GM19438 (cell line): ENCODE results near the gene KCNH3.

ENCODE experiments used
- ATAC-seq: cut with Tn5 transposase; IDR thresholded peaks from one replicate; pipeline ENCODE4 v1.9.1; 2021; ENCODE audit warnings: low read depth; ENCODE audit not compliant: unreplicated experiment

The KCNH3 gene

DNA sequence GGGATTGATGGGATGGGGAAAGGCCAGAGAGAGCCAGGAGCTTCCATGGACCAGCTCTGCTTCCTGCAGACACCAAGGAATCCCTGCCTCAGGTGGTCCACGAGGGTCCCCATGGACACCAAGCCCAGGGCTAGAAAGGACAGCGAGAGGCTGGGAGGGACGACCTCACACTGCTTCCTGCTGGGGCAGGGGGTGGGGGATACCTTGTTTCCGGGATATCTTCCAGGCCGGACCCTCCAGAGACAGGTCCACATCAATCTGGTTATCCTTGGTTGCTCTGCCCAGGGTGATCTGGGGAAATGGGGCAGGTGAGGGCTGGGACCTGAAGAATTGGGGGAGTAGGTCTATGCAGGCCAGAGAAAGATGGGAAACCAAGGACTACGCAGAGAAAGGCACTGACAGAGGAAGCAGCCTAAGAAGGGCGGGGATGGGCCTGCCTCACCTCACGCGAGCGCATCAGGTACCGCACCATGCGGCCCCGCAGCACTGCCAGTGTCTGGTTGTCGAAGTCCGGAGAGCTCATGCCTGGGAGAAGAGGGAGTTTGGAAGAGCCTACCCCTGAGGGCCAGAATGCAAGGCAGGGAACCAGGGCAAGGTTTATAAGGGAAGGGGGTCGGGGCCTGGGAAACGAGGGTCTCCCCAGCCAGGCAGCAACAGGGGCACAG, 20.3 kb downstream of the KCNH3 start:
- ATAC-seq = no peak

DNA sequence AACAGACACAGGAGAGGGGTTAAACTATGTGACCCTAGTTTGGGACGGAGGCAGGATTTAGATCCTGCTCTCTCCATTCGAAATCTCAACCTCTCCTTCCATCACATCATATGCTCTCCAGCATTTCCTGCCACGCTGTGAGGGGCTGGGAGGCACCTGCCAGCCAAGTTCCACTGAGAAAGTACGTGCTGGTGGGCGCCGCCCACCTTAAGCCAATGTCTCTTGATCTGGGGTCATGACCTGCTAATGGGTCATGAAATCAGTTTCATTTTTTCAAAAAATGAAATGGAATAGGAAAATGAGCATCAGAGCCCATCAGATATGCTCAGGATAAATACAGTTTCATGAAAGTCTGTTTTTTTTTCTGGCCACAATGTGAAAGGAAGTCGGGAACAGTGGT, 21.9 kb downstream of the KCNH3 start:
- no peak for ATAC-seq

GRCh38 chr12:49562233-49562632, 23.4 kb downstream of the KCNH3 start:
- ATAC-seq = no peak

- ATAC-seq = no peak
These were observed 24.0 kb downstream of the KCNH3 start for GRCh38 chr12:49562831-49563230.

- ATAC-seq = no peak
These were observed 25.3 kb downstream of the KCNH3 start for GRCh38 chr12:49563951-49564685.

GRCh38 chr12:49564686-49565405, 26.0 kb downstream of the KCNH3 start:
- no peak for ATAC-seq

DNA sequence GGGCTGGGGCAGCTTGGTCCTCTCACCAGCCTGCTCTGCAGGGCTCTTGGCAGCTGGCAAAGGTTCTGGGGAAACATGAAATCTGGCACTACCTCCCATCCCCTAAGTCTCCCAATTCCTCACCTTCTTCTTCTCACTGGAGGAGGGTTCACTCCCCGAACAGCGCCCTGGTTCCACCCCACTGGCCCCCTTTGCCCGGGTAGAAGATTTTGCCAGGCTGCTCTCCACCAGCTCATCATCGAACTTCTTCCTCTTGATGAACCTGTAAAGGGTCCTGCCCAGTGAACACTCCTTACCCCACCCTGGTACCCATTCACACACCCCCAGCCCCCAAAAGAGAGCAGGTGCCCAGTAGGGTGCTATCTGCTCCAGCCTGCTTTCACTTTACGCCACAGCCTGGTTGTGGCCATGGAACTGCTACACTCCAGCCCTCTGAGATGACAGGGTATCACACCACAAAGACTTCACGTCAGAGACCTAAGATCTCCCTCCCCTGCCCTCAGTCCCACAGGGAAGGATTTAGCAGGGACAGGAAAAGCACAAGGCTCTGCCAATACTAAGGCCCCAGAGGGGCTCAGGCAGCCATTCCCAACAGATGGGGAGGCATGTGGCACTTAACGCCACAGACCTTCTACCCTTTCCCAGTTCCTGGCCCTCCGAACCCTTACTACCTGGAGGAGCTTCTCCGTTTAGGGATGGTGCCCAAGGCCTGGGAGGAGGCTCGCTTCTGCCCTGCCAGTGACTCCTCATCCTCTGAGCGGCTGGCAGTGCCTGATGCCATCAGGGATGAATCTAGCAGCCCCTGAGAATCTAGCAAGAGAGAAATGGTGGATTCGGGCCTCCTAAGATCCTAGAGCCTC, 26.8 kb downstream of the KCNH3 start:
- ATAC-seq = no peak

GRCh38 chr12:49566361-49566760, 27.5 kb downstream of the KCNH3 start:
- ATAC-seq = no peak

GRCh38 chr12:49567302-49567610, 28.4 kb downstream of the KCNH3 start:
- no peak for ATAC-seq

- peak; percentile 84 for ATAC-seq
These were observed 29.0 kb downstream of the KCNH3 start, which contains the start of gene MCRS1 for GRCh38 chr12:49567611-49568441. Gene MCRS1 (minus strand): TSS chr12:49568142. CDS start chr12:49566731, 1,411 bp downstream.

DNA sequence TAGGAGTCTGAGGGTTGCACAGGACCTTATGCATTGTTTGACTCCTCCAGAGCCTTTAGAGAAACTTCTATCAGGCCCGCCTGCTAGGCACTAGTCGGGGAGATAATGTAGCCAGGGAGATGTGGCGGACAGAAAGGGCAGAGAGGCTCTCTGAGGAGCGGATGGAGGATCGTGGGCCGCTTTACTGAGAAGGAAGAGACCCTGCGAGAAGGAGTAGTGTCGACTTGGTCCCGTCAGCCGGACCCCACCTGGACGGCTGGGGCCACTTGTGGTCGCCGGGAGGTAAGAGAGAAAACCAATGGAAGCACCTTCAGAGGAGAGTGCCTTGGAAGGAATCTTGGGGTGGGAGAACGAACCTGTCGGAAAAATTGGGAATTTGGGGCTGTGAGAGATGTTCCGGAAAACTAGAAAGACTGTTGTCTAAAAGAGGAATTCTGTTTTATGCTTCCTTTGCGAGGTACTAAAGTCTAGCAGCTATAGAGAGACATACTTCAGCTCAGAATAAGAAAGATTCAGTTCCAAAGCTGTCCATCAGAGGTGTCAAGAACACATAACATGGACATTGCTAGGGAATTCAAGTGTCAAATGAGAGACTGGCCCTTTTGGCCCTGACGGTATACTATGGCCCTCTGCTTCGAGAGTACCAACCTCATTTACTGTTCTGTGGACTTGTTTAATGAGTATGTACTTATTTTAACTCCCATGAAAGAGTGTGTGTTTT, 29.8 kb downstream of the KCNH3 start:
- ATAC-seq = no peak

- no peak for ATAC-seq
These were observed 38.9 kb downstream of the KCNH3 start for GRCh38 chr12:49577589-49578315.

- no peak for ATAC-seq
These were observed 39.8 kb downstream of the KCNH3 start for GRCh38 chr12:49578471-49579112.

GRCh38 chr12:49580572-49581535, 42.0 kb downstream of the KCNH3 start:
- ATAC-seq = no peak

- ATAC-seq = no peak
These were observed 43.4 kb downstream of the KCNH3 start for GRCh38 chr12:49582201-49582600.

DNA sequence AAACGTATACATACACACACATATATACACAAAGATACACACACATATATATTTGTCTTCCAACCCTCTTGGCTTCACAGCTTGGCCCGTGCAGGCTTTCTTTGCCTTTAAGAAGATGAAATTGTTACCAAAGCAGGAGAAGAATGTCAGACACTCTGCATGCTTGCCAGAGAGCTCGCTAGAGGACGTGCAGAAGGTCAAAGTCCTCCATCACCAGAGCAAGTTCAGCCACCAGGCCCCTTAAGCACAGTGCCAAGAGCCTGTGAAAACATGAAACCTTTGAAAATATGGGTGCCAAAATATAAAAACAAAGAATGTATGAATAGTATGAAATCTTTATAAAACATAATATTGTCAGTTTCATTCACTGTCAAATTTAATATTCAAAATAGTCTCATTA, 44.0 kb downstream of the KCNH3 start:
- ATAC-seq = no peak
